Thyroid gland (tissue), 4 donors: ENCODE results near the gene HES3. TPM values are rescaled to one million over a fixed set of nuclear protein-coding genes. Genes with fewer than 3 reads are reported as not detected.
A peak's percentile ranks its signal among the peaks of the same experiment; 100 is the strongest.

Source experiments
- DNase-seq, 2 donors: peaks; one replicate each; pipeline ENCODE4 v3.0.0-alpha.2; 2019
- H3K27ac ChIP-seq, 3 donors: fragments of 200-600 bp; sonication (generic); 1 replicate in 2 of 3; 2 replicates in 1 of 3; pipeline ENCODE4 v1.5.1; 2016 to 2019; ENCODE audit warnings: mild to moderate bottlenecking in 1 of 3, moderate library complexity in 1 of 3
- H3K27me3 ChIP-seq: fragments of 200-600 bp; sonication (generic); one replicate; pipeline ENCODE4 v1.5.1; 2019
- H3K36me3 ChIP-seq, 2 donors: fragments of 200-600 bp; sonication (generic); one replicate each; pipeline ENCODE4 v1.5.1; 2016 to 2019
- H3K4me1 ChIP-seq, 2 donors: fragments of 200-600 bp; sonication (generic); one replicate each; pipeline ENCODE4 v1.5.1; 2017 to 2019
- H3K4me3 ChIP-seq, 3 donors: fragments of 200-600 bp; sonication (generic); replicated peaks in 1 of 3; 1 replicate in 2 of 3; 2 replicates in 1 of 3; pipeline ENCODE4 v1.5.1; 2016; ENCODE audit warnings: mild to moderate bottlenecking in 1 of 3
- H3K9me3 ChIP-seq: fragments of 200-600 bp; sonication (generic); one replicate; pipeline ENCODE4 v1.5.1; 2017
- POLR2A ChIP-seq, 2 donors: fragments of 450-650 bp; IDR thresholded peaks; one replicate each; pipeline ENCODE4 v1.6.1; 2017; ENCODE audit warnings: antibody characterized with exemption in 2 of 2, mild to moderate bottlenecking in 2 of 2, moderate library complexity in 1 of 2
- whole genome bisulfite sequencing, 2 donors: methylation state at CpG; one replicate each; pipeline ENCODE4 v1.1.5; 2017; 5-methylcytosine and 5-hydroxymethylcytosine counted together
- intact Hi-C: fragments of 100-400 bp; cut with DNase I; formaldehyde crosslinking; loops from one replicate; pipeline ENCODE4 v1.15.1; 2023
- total RNA-seq, 4 donors: library from RNA; depleted of rRNA; stranded (reverse); fragments of >200 nt; gene quantifications; one replicate each; pipeline ENCODE4 v1.2.3, GENCODE V29; 2016
- TF ChIP-seq, protein P1 (sequence below), 6 experiments: fragments of 200-600 bp in 3 of 6; fragments of 450-650 bp in 3 of 6; sonication (generic) in 3 of 6; IDR thresholded peaks; one replicate each; pipeline ENCODE4 v1.5.1; 2016 to 2019; ENCODE audit warnings: antibody characterized with exemption in 6 of 6, mild to moderate bottlenecking in 2 of 6, inconsistent platforms in 1 of 6, moderate library complexity in 1 of 6

The HES3 gene
- total RNA-seq, 4 donors from 2014 or later: not detected

DNA sequence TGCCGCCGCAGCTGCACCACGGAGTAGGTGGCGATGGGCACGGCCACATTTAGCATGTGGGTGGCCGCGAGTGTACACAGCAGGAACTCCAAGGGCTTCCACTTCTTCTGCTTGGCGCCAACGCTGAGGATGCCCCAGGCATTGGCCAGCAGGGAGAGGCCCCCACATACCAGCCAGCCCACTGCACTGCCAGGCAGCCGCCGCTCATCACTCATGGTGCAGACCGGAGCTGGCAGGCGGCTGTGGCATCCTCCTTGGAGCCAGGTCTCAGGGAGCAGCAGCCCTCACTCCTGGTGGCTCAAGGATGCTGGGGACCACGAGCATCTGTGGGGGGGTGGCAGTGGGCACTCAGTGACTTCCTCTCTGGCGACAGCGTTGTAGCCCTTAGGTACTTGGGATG lies 10.7 kb downstream of the HES3 start:
- peaks cover 3% of the 10 kb centered on the region in 2 donors for H3K4me1 ChIP-seq
- no peak overlapping the region for H3K27ac ChIP-seq
- no peaks in the 10 kb centered on the region for H3K36me3 ChIP-seq
- TF ChIP-seq, protein P1, sequence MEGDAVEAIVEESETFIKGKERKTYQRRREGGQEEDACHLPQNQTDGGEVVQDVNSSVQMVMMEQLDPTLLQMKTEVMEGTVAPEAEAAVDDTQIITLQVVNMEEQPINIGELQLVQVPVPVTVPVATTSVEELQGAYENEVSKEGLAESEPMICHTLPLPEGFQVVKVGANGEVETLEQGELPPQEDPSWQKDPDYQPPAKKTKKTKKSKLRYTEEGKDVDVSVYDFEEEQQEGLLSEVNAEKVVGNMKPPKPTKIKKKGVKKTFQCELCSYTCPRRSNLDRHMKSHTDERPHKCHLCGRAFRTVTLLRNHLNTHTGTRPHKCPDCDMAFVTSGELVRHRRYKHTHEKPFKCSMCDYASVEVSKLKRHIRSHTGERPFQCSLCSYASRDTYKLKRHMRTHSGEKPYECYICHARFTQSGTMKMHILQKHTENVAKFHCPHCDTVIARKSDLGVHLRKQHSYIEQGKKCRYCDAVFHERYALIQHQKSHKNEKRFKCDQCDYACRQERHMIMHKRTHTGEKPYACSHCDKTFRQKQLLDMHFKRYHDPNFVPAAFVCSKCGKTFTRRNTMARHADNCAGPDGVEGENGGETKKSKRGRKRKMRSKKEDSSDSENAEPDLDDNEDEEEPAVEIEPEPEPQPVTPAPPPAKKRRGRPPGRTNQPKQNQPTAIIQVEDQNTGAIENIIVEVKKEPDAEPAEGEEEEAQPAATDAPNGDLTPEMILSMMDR (IDR thresholded peaks at IDR 0.05): no peak
- no peak for TF ChIP-seq POLR2A (IDR thresholded peaks at IDR 0.05)
- no peaks in the 10 kb centered on the region for H3K9me3 ChIP-seq
- DNase-seq: no peak
- H3K27me3 ChIP-seq: no peaks in the 10 kb centered on the region
- WGBS, 2 donors: 90% methylated on average over 14 to 16 of the region's 16 CpGs
- H3K4me3 ChIP-seq: no peak overlapping the region
- intact Hi-C loops: no loop called here

DNA sequence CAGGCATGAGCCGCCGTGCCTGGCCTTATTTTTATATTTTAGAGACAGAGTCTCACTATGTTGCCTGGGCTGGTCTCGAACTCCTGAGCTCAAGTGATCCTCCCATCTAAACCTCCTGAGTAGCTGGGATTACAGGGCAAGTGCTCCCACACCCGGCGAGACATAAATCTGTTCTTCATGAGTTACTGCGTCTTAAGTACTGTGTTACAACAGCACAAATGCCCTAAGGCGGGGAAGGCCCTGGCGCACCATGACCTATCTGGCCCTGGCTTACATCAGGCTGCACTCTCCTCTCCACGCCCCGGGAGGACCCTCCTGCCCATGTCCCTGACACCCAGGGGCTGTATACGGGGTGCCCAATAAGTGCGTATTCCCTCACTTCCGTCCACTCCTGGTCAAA lies 12.7 kb downstream of the HES3 start:
- intact Hi-C loops: no loop called here
- Histone ChIP-seq H3K4me1 (peaks cover 7 to 18% of the 10 kb centered on the region in 2 donors), H3K27me3 (peaks cover 7% of the 10 kb centered on the region)

GRCh38 chr1:6257541-6258069 lies 13.6 kb downstream of the HES3 start:
- no peaks in the 10 kb centered on the region for H3K36me3 ChIP-seq
- WGBS, 2 donors: 91 to 97% methylated on average over 7 to 8 of the region's 8 CpGs
- TF ChIP-seq, protein P1 (IDR thresholded peaks at IDR 0.05): no peak
- no peak for TF ChIP-seq POLR2A (IDR thresholded peaks at IDR 0.05)
- H3K27me3 ChIP-seq: peaks cover 7% of the 10 kb centered on the region
- DNase-seq: no peak
- no peak overlapping the region for H3K4me3 ChIP-seq
- peaks cover 7 to 18% of the 10 kb centered on the region in 2 donors for H3K4me1 ChIP-seq
- H3K27ac ChIP-seq: no peak overlapping the region
- H3K9me3 ChIP-seq: no peaks in the 10 kb centered on the region
- intact Hi-C loops: no loop called here

More for the DNA sequence above, 12.7 kb downstream of the HES3 start:
- DNase-seq: no peak
- Histone ChIP-seq H3K27ac (no peak overlapping the region), H3K36me3 (no peaks in the 10 kb centered on the region), H3K9me3 (no peaks in the 10 kb centered on the region), H3K4me3 (no peak overlapping the region)
- no peak for TF ChIP-seq POLR2A (IDR thresholded peaks at IDR 0.05)
- TF ChIP-seq, protein P1 (IDR thresholded peaks at IDR 0.05): no peak
- 87 to 88% methylated on average over 13 of the region's 13 CpGs for WGBS, 2 donors

DNA sequence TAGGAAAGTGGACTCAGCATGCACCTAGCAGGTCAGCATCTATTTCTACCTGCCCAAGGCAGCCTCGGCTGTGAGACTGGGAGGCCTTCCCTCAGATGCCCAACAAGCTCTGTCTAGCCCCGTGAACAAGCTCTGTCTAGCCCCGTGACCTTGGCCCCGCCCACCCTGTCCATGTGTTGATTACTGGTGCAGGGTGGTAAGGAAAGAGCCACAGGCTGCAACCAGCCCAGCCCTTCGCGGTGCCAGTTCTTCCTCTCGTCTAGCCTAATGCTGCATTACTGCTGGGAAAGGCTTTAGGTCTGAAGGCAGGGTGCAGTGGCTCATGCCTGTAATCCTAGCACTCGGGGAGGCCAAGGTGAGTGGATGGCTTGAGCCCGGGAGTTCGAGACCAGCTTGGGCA lies 14.7 kb downstream of the HES3 start:
- intact Hi-C loops: no loop called here
- H3K27ac ChIP-seq: no peak overlapping the region
- WGBS, 2 donors: 80 to 89% methylated on average over 6 to 10 of the region's 10 CpGs
- H3K36me3 ChIP-seq: no peaks in the 10 kb centered on the region
- H3K27me3 ChIP-seq: peaks cover 7% of the 10 kb centered on the region
- no peaks in the 10 kb centered on the region for H3K9me3 ChIP-seq
- no peak overlapping the region for H3K4me3 ChIP-seq
- no peak for DNase-seq
- peaks cover 7 to 22% of the 10 kb centered on the region in 2 donors for H3K4me1 ChIP-seq
- TF ChIP-seq POLR2A (IDR thresholded peaks at IDR 0.05): no peak
- TF ChIP-seq, protein P1 (IDR thresholded peaks at IDR 0.05): no peak

- intact Hi-C loops: no loop called here
- Histone ChIP-seq H3K4me1 (peaks cover 7 to 25% of the 10 kb centered on the region in 2 donors), H3K36me3 (no peaks in the 10 kb centered on the region), H3K27ac (peak overlapping the region in 1 of 3 donors; percentile 24), H3K9me3 (no peaks in the 10 kb centered on the region), H3K4me3 (peak overlapping the region in 1 of 3 donors; percentile 31), H3K27me3 (peaks cover 7% of the 10 kb centered on the region)
- TF ChIP-seq, protein P1 (IDR thresholded peaks at IDR 0.05): no peak
- no peak for TF ChIP-seq POLR2A (IDR thresholded peaks at IDR 0.05)
- WGBS, 2 donors: 12 to 19% methylated on average over 10 to 20 of the region's 46 CpGs
- peak; percentile 46 to 65 for DNase-seq
Measured at GRCh38 chr1:6259491-6260362, 15.7 kb downstream of the HES3 start.
